Endothelial cell (in vitro differentiated cells): Measurements from ENCODE around the gene GGCT. TPM values are rescaled to one million over a fixed set of nuclear protein-coding genes. Genes with fewer than 3 reads are reported as not detected.
A peak's percentile ranks its signal among the peaks of the same experiment; 100 is the strongest.

Source experiments
- DNase-seq: peaks from one replicate; pipeline ENCODE4 v3.0.0; 2021; ENCODE audit warnings: low spot score
- H3K27ac Mint-ChIP-seq: one replicate; pipeline ENCODE4 v1.8.0; 2021; ENCODE audit warnings: mixed read lengths, inconsistent platforms; ENCODE audit not compliant: unreplicated experiment
- H3K27me3 Mint-ChIP-seq: one replicate; pipeline ENCODE4 v1.8.0; 2021; ENCODE audit warnings: mild to moderate bottlenecking, moderate library complexity, mixed read lengths, inconsistent platforms; ENCODE audit not compliant: unreplicated experiment
- H3K36me3 Mint-ChIP-seq: one replicate; pipeline ENCODE4 v1.8.0; 2021; ENCODE audit warnings: mild to moderate bottlenecking, low read depth, mixed read lengths, inconsistent platforms; ENCODE audit not compliant: unreplicated experiment
- H3K4me1 Mint-ChIP-seq: one replicate; pipeline ENCODE4 v1.8.0; 2021; ENCODE audit warnings: mild to moderate bottlenecking, mixed read lengths, inconsistent platforms; ENCODE audit not compliant: unreplicated experiment
- H3K4me3 Mint-ChIP-seq: one replicate; pipeline ENCODE4 v1.8.0; 2021; ENCODE audit warnings: mild to moderate bottlenecking, mixed read lengths, inconsistent platforms; ENCODE audit not compliant: unreplicated experiment
- H3K9me3 Mint-ChIP-seq: one replicate; pipeline ENCODE4 v1.8.0; 2021; ENCODE audit warnings: mixed read lengths, inconsistent platforms; ENCODE audit not compliant: unreplicated experiment
- CTCF ChIP-seq: fragments of 200-600 bp; sonication (generic); IDR thresholded peaks from one replicate; pipeline ENCODE4 v1.5.0; 2021; ENCODE audit warnings: antibody characterized with exemption; ENCODE audit not compliant: unreplicated experiment
- total RNA-seq: library from RNA; stranded (reverse); fragmentation: NEBNext Ultra II Directional; extraction: Animal tissue kit (Norgen Biotek cat#: 25700); gene quantifications from one replicate; pipeline ENCODE4 v1.2.1, GENCODE V29; 2021; ENCODE audit not compliant: unreplicated experiment

Gene GGCT
- total RNA-seq, 1 donor from 2014 or later, result 34.0 TPM

GRCh38 chr7:30451539-30452279 is 52.9 kb downstream of the GGCT start:
- Mint-ChIP-seq H3K9me3 (no peaks in the 10 kb centered on the region), H3K4me3 (peak overlapping the region; percentile 62), H3K27me3 (no peaks in the 10 kb centered on the region), H3K36me3 (peaks cover 31% of the 10 kb centered on the region), H3K27ac (no peak overlapping the region), H3K4me1 (peaks cover 9% of the 10 kb centered on the region)
- no peak for DNase-seq
- TF ChIP-seq CTCF, result no peak

GRCh38 chr7:30450983-30451497 is 53.6 kb downstream of the GGCT start:
- DNase-seq, result no peak
- no peak for TF ChIP-seq CTCF
- Mint-ChIP-seq H3K4me3 (no peak overlapping the region), H3K4me1 (peaks cover 10% of the 10 kb centered on the region), H3K36me3 (peaks cover 29% of the 10 kb centered on the region), H3K9me3 (no peaks in the 10 kb centered on the region), H3K27me3 (no peaks in the 10 kb centered on the region), H3K27ac (no peak overlapping the region)

GRCh38 chr7:30450240-30450982 is 54.2 kb downstream of the GGCT start:
- H3K27ac Mint-ChIP-seq, result no peak overlapping the region

GRCh38 chr7:30448461-30449189 is 56.0 kb downstream of the GGCT start:
- TF ChIP-seq CTCF, result no peak
- peaks cover 27% of the 10 kb centered on the region for H3K36me3 Mint-ChIP-seq
- no peak overlapping the region for H3K4me3 Mint-ChIP-seq
- H3K27ac Mint-ChIP-seq, result no peak overlapping the region
- H3K27me3 Mint-ChIP-seq, result no peaks in the 10 kb centered on the region
- no peak for DNase-seq
- H3K9me3 Mint-ChIP-seq, result no peaks in the 10 kb centered on the region
- peaks cover 8% of the 10 kb centered on the region for H3K4me1 Mint-ChIP-seq

More at GRCh38 chr7:30450240-30450982, 54.2 kb downstream of the GGCT start:
- Mint-ChIP-seq H3K36me3 (peaks cover 30% of the 10 kb centered on the region), H3K9me3 (no peaks in the 10 kb centered on the region), H3K4me3 (no peak overlapping the region), H3K27me3 (no peaks in the 10 kb centered on the region), H3K4me1 (peaks cover 15% of the 10 kb centered on the region)
- no peak for DNase-seq
- no peak for TF ChIP-seq CTCF
